Glomerular visceral epithelial cell (primary cell): ENCODE results near the gene HNF4A.

ENCODE experiments used
- DNase-seq: peaks from one replicate; pipeline ENCODE4 v3.0.0-alpha.2; 2016; ENCODE audit errors: extremely low spot score

Gene HNF4A

DNA sequence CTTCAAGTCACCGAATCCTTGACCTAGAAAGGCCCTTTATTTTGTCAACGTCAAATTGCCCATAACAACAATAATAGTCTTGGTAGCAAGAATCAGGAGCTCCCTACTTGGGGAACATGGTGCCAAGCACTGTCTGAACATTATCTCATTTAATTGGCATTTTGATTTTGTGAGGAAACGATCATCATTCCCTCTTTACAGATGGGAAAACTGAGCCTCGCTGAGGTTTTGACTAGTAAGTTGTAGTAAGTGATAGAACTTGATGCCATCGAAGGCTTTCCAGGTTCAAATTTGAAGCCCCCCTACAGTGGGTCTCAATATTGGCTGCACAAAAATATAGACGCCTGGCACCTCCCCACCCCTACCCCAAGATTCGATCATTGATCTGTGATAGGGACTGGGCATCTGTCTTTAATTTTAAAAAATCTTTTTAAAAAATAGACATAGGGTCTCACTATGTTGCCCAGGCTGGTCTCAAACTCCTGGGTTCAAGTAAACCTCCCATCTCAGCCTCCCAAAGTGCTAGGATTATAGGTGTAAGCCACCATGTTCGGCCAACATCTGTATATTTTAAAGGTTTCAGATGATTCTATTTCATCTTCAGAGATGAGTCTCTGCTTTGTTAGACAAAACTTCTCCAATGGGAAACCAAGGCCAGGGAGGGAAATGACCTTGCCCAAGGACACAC, 36.7 kb downstream of the HNF4A start:
- no peak for DNase-seq

DNA sequence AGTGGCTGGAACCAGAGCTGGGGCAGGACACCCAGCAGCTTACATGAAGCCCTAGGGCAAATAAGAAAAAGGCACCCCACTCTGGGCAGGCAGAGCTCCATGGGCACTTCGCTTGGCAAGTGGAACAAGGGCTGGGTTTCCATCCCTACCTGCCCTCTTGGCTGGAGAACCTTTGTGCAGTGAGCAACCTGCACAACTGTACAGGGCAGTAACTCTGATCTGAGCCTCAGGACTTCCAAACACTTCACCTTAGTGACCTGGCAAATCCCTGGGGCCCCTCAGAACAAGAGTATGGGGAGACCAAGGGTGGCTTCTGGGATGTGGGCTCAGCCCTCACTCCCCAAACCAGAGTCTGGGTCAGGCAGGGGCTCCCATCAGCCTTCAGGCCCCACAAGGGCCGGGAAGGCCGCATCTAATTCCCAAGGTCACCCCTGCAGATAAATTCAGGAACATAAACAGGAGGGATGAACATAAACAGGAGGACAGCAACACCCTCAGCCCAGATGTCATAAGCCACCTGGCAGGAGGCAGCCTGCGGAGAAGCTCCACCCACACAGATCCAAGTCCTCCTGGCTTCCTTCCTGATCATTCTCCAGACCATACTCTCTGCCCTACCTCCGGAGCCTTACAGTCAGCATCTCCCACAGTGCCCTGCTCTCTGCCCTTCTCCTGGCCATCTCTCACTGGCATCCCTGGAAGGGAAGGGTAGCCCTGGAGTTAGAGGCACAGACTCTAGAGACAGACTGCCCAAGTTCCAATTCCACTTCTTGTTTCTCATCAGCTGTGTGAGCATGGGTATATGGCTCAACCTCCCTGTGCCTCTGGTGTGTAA, 37.5 kb downstream of the HNF4A start:
- no peak for DNase-seq

DNA sequence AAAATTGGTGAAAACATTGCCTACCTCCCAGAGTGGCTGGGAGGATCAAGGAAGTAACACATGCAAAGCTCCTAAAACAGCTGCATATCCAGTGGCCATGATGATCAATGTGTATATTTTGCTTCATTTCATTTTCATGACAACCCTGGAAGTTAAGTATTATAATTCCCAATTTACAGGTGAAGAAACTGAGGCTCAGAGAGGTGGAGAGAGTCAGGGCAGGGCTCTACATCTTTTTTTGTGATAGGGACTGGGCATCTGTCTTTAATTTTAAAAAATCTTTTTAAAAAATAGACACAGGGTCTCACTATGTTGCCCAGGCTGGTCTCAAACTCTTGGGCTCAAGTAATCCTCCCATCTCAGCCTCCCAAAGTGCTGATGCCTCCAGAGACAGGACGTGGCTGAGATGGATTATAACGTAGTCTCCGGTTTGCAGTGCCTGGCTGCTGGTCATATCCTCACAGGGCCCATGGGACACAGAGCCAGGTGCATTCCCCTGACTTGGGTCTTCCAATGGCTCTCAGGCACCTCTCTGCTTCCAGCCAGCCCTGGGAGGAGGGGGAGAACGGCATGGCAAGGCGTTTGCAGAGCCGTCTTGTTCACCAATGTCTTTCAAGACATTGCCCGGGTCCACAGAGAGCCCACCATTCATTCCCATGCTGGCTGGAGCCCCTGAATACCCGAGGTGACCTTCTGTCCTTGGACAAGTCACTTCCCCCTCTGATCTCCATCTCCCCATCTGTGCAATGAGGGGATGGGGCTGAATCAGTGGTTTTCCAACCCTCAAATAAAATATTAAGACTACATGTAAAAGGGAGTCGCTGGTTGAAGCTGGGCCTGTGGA, 38.3 kb downstream of the HNF4A start:
- DNase-seq = no peak

DNA sequence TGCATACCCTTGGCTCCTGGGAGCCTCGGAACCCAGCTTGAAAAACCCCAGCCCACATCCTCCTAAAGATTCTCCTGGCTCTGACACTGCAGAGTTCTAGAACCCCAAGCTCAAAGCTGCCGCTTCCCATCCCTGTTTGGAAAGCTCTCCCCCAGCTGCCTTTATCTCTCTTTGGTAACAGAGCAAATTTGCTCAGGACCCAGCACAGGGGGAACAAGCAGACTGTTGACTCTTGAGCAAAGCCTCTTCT, 38.9 kb downstream of the HNF4A start:
- DNase-seq = no peak

DNA sequence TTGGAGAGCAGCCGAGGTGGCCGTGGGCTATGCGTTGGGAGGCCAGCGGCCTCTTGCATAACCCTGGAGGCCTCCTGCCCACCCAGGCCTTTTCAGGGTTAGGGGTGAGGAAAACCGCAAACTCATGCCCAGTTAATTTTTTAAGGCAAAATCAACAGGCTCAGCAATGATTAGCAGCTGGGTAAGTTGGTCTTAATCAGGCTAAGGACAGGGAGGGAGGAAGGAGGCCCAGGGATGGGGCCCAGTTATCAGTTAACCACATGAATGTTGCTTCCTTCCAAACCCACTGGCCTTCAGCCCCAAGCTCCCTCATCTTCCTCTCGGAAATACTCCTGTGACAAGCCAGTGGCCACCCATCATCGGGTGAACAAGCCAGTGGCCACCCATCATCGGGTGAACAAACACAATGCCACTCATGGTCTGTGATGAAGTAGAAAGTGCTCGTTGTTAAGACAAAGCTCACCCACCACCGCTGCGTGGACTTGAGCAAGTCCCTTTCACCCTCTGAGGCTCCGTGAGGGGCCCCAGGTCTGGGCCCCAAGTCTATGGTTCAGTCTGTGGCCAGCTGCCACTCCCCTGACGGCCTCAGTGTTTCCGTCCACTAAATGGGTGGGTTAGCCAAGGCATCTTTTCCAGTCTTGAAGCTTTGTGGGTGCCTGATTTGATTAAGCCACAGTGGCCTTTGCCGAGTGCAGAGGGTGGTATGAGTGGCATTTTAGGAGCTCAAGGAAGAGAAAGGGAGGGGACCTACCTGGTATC, 39.4 kb downstream of the HNF4A start:
- DNase-seq = no peak

DNA sequence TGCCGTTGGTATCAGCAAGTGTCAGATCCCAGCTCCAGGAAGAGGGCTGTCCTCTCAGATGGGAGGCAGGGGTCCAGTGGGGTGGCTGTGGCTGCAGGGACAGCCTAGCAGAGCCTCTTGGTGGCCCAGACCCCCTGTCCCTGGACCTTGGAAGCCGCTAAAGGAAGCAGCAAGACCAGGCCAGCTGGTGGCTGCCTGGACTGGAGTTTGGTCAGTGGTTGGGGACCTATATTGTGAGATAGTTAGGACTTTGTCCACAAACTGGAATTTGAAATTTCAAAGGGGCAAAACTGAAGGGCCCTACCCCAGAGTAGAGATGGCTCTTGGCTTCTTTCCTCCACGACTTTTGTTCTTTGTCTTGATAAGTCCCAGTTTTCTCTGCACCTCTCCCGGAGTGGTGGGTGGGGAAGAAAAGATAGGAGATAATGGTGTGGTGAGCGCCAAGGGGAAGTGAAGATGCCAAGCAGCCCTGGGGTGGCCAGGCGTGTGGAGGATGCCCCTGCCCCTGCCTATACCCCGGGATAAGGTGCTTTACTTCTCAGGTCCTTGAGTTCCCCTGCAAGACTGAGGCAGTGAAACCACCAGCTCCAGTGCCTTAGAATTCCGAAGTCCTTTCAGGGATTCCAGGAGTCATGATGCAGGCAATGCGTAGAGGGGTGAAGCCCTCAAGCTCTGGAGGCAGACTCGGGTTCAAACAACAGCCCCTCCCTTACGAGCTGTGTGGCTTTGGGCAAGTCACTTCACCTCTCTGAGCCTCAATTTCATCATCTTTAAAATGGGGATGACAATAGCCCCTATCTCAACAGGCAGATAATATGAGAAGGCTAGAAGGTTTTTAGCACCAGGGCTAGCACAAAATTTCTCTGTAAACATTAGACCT, 40.2 kb downstream of the HNF4A start:
- no peak for DNase-seq

DNA sequence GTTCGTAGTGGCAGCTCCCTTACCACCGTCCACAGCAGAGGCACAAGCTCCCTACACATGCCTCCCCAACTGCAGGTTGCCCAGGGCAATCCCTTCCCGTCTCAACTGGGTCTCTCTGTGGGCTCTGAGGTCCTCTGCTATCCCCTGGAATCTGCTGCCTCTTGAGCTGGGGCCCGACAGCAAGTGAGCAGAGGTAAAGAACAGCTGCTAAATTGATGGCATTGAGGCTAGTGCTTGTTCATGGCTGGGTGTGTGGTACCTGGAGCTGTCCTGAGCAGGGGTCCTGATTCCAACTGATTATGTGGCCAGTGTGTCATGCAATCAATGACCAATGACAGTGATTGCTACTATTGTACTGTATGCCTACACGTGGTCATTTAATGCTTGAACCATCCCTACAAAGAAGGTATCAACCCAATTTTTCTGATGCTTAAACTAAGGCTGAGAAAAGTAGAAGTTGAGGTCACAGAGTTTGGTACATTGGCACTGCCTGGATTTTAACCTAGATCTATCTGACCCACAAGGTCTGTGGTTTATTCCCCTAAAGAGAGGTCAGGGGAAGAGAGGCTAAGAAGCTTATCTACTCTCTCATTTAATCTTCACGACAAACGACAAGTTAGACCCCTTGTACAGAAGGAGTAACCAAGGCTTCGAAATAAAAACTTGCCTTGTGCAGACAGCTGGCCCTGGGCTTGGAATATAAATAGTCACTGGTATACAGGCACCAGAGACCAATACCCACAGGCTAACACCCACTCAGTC, 41.1 kb downstream of the HNF4A start:
- no peak for DNase-seq

DNA sequence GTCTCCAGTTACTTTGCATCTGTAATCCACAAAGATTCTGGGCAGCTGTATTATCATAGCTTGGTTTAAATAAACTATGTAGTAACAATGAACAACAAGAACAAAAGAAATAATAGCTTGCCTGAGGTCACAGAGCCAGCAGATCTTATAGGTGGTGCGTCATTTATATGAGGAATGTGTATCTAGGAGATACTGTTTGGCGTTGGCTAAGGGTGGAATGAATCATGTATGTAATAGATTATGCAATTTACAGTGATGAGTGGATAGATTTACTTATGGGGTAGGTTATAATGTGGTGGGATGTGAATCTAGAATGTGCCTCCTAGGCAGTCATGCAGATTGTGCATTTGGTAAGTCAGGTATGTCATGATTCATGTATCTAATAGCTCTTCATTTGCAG, 42.8 kb downstream of the HNF4A start:
- no peak for DNase-seq

DNA sequence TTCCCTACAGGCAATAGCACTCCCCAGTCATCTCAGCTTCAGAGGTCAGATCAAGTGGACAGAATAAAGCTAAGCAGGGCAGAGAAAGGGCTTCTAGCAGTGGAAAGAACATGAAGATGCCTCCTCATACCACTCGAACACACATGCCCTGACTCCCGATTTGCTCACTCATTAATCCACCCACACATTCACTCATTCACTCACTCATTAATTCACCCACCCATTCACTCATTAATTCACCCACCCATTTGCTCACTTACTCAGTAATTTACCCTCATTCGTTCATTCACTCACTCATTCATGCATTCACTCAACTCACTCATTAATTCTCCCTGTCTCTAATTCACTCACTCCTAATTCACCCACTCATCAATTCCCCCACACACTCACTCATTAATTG, 43.9 kb downstream of the HNF4A start:
- no peak for DNase-seq

DNA sequence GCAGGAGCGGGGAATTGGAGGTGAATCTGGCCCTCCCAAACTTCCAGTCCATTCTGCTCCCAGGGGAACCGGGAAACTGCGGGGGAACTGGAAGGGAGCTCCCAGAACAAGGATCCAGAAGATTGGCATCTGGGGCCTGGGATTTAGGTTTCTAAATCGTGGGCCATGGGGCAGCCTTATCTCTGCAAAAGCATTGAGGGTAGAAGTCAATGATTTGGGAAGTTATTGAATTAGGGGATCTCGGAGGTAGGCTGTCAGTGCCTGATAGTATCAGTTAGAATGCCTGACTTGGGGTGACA, 45.1 kb downstream of the HNF4A start:
- no peak for DNase-seq

DNA sequence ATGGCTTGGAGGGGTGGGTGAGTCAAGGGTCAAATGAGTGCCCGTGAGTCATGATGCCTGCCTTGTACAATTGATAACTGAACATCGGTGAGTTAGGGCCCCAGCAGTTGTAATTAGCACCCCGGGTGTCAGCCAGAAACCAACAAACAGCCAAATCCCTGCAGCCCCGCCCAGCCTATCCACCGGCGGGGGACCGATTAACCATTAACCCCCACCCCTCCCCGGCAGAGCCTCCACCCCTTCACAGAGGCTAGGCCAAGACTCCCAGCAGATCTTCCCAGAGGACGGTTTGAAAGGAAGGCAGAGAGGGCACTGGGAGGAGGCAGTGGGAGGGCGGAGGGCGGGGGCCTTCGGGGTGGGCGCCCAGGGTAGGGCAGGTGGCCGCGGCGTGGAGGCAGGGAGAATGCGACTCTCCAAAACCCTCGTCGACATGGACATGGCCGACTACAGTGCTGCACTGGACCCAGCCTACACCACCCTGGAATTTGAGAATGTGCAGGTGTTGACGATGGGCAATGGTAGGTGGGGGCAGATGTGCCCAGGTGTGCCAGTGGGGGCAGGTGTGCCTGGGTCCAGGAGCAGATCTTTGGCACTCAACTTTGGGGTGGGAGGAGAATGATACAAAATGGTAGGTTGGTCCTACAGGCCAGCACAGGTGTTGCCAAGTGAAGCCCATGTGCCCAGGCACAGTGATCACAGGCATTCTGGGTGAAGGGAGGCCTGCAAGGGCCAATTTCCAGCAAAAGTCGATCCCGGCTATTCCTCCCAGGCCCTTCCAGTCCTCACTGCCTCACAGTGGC, 45.7 kb downstream of the HNF4A start:
- DNase-seq = no peak

DNA sequence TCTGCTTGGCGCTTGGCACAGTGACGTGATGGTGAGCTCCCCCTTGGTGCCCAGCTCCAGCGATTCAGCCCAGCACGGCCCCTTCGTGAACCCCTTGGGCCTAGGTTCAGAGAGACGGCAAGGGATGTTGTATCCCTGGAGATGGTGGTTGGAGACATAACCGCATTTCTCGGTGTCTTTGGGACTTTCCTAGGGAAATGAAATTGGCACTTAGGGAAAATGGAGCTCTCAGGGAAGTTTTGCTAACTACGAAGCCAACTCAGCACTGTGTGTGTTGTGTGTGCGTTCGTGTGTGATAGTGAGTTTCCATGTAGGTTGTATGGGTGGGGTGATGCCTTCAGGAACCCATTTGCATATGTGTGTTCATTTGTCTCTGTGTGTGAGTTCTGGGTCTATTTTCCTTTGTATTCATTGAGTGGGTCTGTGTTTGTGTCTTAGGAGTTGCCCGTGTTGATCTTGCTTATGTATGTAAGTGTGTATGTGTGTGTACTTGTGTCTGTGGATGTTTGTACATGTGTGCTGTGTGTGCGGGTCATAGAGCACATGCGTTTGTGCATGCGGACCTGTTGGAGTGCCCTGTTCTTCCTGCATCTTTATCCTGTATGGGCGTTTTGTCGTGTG, 46.4 kb downstream of the HNF4A start:
- DNase-seq = no peak

DNA sequence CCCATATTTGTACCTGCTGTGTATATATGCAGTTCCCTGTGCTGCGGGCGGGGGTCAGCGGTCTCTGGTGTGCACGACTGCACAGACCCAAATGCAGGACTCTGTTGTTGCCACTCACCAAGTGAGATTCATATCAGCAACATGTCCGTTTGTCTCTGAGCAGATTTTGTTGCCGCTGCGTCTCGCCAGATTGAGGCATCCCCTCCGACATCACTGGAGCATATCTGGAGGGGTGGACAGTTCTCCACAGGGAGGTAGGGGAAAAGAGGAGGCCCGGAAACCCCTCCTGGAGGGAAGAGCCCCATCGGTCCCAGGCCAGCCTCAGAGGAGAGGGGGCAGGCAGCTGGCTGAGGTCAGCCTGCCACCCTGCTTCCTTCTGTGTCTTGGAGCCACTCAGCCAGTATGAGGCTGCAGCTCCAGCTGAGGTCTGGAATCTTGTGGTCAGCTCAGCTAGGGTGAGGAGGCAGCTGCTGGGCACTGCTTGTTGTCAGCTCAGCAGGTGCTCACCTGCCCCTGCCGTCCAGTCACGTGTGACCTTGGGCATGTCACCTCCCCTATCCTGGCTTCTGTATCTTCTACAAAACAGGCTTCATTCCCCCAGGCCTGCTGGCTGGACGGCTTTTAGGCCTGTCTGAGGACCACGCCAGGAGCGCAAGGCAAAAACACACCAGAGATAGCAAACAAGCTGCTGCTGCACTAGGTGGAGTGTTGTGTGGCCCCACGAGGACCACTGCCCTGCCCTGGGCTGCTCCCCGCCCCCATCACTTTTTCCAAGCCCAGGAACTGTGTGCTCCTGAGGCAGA, 47.1 kb downstream of the HNF4A start:
- DNase-seq = peak; percentile 55

DNA sequence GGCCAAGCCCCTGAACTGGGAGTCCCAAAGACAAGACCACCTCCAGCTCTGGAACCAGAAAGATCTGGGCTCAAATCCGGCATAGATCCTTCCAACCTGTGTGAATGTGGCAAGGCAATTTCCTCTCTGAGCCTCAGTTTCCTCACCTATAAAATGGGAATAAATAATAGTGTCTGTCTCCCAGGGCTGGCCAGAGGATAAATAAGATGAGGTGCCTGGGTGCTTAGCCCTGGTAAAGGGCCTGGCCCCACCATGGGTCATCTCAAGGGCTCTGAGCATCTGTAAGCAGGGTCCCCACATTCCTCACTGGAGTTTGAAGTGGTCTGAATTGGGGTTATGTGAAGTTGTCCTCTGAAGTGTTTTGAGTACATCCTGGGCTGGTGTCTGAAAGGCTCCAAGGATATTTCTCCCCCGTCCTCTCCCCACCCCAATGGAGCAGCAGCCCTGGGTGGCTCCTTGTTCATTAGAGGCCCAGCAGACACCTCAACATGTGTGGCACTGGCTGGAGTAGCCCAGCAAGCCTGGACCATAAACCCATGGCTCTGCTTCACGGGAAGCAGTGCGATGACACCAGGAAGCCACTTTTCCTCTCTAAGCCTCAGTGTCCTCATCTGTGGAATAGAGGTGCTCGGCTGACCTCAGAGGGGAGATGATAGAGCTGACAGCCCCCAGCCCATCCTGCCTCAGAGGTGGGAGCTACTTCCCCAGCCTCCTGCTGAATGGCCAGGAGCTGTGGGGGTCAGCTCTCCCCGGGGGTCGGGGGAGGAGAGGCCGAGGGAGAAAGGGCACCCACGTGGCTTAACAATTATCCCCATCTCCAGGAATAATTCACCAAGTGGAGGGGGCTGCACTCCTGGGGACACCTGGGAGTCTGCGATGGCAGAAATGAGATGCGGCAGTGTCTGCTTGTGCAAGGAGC, 48.0 kb downstream of the HNF4A start:
- no peak for DNase-seq

DNA sequence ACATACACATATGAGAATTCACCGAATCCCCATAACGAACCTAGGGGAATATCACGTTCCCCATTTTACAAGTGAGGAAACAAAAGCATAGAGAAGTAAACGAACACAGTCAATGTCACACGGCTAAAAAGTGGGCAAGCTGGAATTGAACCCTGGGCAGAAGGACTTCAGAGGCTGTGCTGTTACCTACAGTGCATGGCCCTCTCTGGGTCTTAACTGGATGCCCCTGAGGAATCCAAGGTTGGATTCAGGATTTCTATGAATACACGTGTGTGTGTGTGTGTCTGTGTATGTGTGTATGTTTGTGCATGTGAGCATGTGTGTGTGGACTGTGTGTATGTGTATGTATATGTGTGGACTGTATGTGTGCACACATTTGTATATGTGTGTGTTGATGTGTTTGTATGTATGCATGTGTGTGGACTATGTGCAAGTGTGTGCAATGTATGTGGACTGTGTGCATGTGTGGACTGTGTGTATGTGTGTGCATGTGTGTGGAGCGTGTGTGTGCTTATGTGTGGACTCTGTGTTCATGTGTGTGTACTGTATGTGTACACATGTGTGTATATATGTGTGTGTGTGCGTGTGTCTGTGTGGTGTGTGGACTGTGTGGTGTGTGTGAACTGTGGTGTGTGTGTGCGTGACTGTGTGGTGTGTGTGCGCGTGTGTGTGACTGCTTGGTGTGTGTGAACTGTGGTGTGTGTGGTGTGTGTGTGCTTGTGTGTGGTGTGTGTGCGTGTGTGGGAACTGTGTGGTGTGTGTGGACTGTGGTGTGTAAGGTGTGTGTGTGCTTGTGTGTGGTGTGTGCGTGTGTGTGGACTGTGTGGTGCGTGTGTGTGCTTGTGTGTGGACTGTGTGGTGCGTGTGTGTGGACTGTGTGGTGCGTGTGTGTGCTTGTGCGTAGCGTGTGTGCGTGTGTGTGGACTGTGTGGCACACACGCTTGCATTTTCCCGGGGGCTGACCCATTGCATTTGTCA, 49.0 kb downstream of the HNF4A start:
- no peak for DNase-seq

DNA sequence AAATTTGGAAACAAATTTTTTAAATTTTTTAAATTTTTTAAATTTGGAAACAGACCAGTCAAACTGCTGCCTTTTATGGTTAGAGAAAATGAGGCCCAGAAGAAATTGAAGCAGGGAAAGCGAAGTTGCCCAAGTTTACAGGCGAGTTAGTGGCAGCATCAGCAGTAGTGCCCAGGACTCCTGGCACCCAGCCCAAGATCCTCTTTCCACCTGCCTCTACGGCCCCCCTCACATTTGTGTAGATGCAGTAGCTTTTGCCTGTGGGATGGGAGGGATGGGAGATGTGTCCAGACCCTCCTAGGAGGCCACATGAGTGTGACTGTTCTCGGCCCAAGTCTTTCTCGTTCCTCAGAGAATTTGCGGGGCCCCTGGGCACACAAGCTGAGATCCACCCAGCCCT, 49.8 kb downstream of the HNF4A start:
- DNase-seq = no peak
